Stimulated activated naive CD4-positive, alpha-beta T cell treated with Interleukin-2 at 50 U/mL for 16 hours (primary cell): ENCODE data around the gene TOLLIP.
"Not testable (repeated sequence)": the region's sequence is repeated elsewhere in the genome, so short reads cannot be mapped to it uniquely, and the experiment has no call there.

ENCODE experiments used
- DNase-seq: peaks from one replicate; lab custom pipeline; 2025; lab: John Stamatoyannopoulos, UW

Gene TOLLIP

GRCh38 chr11:1309498-1310317 is at the start of gene TOLLIP:
TOLLIP (minus strand) TSS chr11:1309632; CDS start chr11:1309498, 134 bp downstream.
- DNase-seq = peak; percentile 95

- not testable (repeated sequence) for DNase-seq
Observed at GRCh38 chr11:1358931-1359330, 49.5 kb upstream of the TOLLIP start.

- DNase-seq = no peak
Observed at GRCh38 chr11:1358286-1358685, 48.9 kb upstream of the TOLLIP start.

- no peak for DNase-seq
Observed at GRCh38 chr11:1356478-1356960, 47.1 kb upstream of the TOLLIP start.

GRCh38 chr11:1356007-1356435 is 46.6 kb upstream of the TOLLIP start:
- DNase-seq = no peak

GRCh38 chr11:1354125-1354938 is 44.9 kb upstream of the TOLLIP start:
- no peak for DNase-seq

- DNase-seq = no peak
Observed at GRCh38 chr11:1353383-1354124, 44.1 kb upstream of the TOLLIP start.

- DNase-seq = no peak
Observed at GRCh38 chr11:1352696-1353382, 43.4 kb upstream of the TOLLIP start.

GRCh38 chr11:1351278-1351937 is 42.0 kb upstream of the TOLLIP start:
- DNase-seq = no peak

GRCh38 chr11:1350086-1350725 is 40.8 kb upstream of the TOLLIP start:
- DNase-seq = no peak

GRCh38 chr11:1349327-1350041 is 40.1 kb upstream of the TOLLIP start:
- no peak for DNase-seq

GRCh38 chr11:1348796-1349326 is 39.4 kb upstream of the TOLLIP start:
- DNase-seq = no peak

- DNase-seq = no peak
Observed at GRCh38 chr11:1348146-1348795, 38.8 kb upstream of the TOLLIP start.

GRCh38 chr11:1347411-1347999 is 38.1 kb upstream of the TOLLIP start:
- not testable (repeated sequence) for DNase-seq

GRCh38 chr11:1346669-1347390 is 37.4 kb upstream of the TOLLIP start:
- DNase-seq = no peak

GRCh38 chr11:1345737-1346513 is 36.5 kb upstream of the TOLLIP start:
- DNase-seq = no peak

GRCh38 chr11:1344056-1344635 is 34.7 kb upstream of the TOLLIP start:
- no peak for DNase-seq
